ACHN (cell line): ENCODE results near the gene CDCA7.
A peak's percentile ranks its signal among the peaks of the same experiment; 100 is the strongest.
"Not testable (repeated sequence)": the region's sequence is repeated elsewhere in the genome, so short reads cannot be mapped to it uniquely, and the experiment has no call there.

Source experiments
- DNase-seq: peaks from one replicate; pipeline ENCODE4 v3.0.0-alpha.2; 2015
- in situ Hi-C: cut with HindIII; loops from 2 replicates; pipeline ENCODE4 v1.10.0; 2017; ENCODE audit warnings: low sequenced_read_pairs, low pct_ligation_motif_present, low pct_unique_long_range_greater_than_20kb

Gene CDCA7

DNA sequence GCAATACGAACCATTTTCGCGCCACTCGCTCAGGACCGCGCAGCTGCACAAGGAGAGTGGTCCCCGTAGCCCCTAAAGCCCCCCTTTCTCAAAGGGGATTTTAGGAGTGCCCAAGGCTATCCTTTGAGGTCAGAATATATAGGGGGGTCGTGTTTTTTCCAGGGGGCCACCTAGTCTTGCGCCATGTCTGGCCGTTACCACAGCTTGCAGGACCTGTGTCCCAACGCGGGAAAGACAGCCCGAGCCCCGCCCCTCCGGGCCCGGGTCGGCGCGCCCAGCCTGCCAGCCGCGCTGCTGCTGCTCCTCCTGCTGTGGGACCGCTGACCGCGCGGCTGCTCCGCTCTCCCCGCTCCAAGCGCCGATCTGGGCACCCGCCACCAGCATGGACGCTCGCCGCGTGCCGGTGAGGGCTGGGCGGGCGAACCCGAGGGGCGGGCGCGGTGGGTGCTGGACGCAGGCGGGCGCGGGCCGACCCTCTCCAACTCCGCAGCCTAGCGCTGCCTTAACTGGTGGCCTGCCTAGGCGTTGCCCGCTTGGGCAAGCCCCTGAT, at the start of gene CDCA7:
CDCA7 (plus strand) TSS at position 291 of the 550 bp plus-strand sequence; CDS start at position 383, 92 bp downstream.
- in situ Hi-C loops, result no loop called here

DNA sequence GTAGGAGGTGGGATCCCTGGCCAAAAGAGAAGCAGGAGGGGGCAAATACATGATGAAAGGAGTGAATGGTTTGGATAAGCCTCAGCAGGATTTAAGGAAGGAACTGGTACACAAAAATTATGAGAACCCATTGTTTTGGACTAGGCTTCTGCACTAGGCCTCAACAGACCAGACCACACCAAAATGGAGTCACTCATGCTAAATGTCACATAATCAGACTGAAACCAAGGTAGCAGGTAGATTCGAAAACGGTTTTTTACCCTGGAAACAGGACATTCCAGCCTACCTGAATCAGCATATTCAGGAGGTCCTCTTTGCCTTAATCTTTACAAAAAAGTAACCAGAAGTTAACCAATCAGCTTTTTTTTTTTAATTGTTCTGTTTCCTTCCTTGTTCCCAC, 49.4 kb upstream of the CDCA7 start:
- no peak for DNase-seq
- in situ Hi-C loops, result no loop called here

More for the DNA sequence above, at the start of gene CDCA7:
- peak; percentile 81 for DNase-seq

DNA sequence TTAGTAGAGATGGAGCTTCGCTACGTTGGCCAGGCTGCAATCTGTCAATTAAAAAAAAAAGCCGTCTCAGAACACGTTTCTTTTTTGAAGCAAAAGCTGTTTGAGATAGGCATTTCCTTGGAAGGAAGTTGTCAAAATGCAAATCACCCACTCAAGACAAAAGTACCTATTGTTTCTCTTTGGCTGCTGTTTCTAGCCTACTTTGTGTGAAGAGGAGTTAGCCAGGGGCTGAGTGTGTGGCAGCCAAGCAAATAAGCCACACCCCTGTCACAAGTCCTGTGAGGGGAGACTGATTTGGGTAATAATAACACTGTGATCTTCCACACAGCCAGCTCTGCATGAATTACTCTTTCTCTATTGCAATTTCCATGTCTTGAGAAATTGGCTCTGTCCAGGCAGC, 47.4 kb upstream of the CDCA7 start:
- in situ Hi-C loops, result no loop called here
- no peak for DNase-seq

DNA sequence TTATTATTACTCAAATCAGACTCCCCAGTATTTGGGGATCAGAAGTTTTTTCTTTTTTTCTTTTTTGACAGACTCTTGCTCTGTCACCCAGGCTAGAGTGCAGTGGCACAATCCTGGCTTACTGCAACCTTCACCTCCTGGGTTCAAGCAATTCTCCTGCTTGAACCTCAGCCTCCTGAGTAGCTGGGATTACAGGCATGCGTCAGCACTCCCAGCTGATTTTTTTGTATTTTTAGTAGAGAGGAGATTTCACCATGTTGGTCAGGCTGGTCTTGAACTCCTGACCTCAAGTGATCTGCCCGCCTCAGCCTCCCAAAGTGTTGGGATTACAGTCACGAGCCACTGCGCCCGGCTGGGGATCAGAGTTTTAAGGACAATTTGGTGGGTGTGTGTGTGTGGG, 45.3 kb upstream of the CDCA7 start:
- DNase-seq, in situ Hi-C loops: not testable (repeated sequence)

- DNase-seq, result no peak
- in situ Hi-C loops, result no loop called here
Observed at GRCh38 chr2:173311844-173312606, 42.6 kb upstream of the CDCA7 start.

- no peak for DNase-seq
- in situ Hi-C loops, result no loop called here
Observed at GRCh38 chr2:173323371-173323770, 31.3 kb upstream of the CDCA7 start.

DNA sequence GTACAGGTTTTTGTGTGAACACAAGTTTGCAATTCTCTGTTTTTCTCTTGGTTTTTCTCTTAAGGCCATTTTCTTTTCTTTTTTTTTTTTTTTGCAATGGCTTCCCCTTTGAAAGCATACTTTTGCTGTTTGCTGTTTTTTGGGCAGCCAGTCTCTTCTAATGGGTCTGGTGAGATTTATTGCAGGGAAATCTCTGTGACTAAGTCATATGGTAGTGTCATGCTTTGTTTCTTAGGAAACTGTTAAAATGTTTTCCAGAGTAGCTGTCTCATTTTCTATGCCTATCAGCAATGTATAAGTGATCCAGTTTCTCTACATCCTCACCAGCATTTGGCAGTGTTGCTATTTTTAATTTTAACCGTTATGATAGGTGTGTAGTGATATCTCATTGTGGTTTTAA, 27.9 kb upstream of the CDCA7 start:
- no peak for DNase-seq
- in situ Hi-C loops, result no loop called here

GRCh38 chr2:173327421-173327820, 27.3 kb upstream of the CDCA7 start:
- in situ Hi-C loops, result no loop called here
- DNase-seq, result no peak

GRCh38 chr2:173333003-173333402, 21.7 kb upstream of the CDCA7 start:
- DNase-seq, in situ Hi-C loops: not testable (repeated sequence)

DNA sequence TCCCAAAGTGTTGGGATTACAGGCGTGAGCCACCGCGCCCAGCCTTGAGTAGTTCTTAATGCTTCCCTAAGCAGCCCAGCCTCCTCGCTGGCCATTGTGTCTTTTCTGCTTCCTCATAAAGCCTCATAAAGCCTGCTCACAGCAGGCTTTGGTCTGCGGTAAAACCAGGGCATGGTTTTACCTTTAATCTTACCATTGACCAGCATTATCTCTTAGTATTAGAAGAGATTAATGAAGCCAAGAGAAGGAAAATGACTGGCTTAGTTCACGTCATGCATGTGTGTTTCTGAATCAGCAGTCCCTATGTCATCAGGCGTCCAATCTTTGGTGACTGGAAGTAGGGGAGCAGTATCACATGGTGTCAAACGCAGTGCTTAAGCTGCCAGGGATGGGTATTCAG, 14.9 kb upstream of the CDCA7 start:
- in situ Hi-C loops, result no loop called here
- DNase-seq, result no peak

DNA sequence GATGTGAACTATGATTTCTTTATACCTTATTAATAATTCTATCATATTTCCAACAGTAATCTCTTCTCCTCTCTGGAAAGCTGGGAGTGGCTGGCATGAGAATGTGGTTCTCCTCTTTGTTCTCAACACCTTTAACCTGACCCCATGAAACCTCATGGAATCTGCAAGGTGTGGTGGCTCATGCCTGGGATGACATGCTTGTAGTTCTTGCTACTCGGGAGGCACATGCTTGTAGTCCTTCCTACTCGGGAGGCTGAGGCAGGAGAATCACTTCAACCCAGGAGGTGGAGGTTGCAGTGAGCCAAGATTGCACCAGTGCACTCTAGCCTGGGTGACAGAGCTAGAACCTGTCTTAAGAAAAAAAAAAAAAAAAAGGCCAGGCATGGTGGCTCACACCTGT, 10.8 kb upstream of the CDCA7 start:
- no peak for DNase-seq
- in situ Hi-C loops, result no loop called here

DNA sequence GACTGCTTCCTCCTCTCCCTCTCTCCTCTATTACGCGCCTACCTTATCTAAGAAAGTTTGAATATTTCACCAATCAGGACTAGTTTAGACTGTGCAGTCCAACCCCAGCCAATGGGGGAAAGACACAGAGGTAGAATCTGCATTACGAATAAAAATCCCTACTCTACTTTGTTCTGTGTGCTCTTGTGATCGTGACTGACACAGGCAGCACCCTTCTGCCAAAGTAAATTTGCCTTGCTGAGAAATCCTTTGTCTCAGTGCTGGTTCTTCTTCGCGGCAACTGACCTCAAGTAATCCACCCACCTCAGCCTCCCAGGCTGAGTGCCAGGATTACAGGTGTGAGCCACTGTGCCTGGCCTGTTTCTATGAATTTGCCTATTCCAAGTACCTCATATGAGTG, 8.6 kb upstream of the CDCA7 start:
- in situ Hi-C loops, result no loop called here
- no peak for DNase-seq

DNA sequence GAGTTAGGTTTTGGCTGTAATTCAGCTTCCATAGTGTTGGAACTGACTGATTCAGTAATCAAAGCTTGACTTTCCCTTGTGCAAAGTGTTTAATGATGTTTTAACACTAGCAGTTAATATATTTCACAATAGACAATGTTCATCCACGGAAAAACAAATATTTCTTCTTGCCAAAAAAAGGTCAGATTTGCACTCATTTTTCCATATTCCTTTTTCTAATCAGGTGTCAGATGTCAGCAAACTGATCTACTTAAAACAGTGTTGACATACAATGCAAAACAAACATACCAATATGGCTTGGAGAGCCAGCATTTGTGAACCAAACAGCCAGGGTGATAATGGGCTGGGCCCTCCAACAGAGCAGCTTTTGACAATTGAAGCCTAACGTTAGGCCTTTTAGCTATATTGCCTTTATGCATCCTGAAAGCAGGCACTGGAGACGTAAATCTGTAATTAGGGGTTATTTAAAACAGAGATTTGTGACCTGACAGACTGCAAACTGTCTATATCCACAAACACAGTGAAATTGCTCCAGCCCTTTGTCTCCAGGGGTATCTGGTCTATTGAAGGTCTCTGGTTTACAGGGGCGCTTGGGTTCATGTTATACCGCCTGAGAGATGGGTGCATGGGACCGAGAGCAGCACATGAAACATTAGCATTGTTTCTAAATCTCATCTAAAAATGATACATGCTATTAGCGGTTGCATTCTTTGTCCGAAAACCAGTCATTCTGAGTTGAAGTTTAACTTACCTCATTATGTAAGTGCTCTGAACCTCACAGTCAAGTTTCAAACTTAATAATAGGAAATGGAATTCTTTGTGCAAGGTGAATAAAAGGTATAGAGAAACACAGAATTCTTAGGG, 7.1 kb upstream of the CDCA7 start:
- DNase-seq, result no peak
- in situ Hi-C loops, result no loop called here

DNA sequence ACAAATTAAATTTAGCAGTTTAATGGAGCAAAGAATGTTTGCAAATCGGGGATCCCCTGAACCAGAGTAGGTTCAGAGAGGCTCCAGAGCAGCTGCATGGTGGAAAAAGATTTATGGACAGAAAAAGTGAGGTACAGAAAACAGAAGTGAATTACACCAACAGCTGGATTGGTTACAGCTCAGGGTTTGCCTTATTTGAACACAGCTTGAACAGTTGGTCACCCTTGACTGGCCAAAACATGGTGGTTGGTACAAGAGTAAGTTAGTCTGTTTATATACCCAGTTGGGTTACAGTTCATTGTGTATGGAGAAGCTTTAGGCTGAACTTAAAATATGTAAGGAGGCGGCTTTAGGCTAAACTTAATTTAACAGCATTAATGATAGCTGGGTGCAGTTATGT, 5.4 kb upstream of the CDCA7 start:
- in situ Hi-C loops, result no loop called here
- no peak for DNase-seq

DNA sequence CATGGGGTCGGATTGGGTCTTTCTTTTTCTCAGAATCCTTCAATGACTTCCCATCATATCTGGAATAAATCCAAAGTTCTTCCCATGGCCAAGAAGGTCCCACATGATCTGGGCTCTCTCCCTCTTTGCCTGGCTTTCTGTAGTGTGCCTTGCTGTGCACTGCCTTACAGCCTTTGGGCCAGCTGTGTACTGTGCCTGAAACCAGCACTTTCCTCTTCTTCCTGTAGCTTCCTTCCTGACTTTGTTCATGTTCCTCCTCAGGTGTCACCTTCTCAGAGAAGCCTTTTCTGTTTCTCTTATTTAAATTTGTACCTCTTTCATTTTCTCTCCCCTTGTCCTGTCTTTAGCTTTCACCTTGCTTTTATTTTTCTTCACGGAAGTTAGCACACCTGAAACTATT, 4.3 kb upstream of the CDCA7 start:
- in situ Hi-C loops, result no loop called here
- no peak for DNase-seq

- in situ Hi-C loops, result no loop called here
- DNase-seq, result no peak
Observed at GRCh38 chr2:173351879-173352278, 2.8 kb upstream of the CDCA7 start.

DNA sequence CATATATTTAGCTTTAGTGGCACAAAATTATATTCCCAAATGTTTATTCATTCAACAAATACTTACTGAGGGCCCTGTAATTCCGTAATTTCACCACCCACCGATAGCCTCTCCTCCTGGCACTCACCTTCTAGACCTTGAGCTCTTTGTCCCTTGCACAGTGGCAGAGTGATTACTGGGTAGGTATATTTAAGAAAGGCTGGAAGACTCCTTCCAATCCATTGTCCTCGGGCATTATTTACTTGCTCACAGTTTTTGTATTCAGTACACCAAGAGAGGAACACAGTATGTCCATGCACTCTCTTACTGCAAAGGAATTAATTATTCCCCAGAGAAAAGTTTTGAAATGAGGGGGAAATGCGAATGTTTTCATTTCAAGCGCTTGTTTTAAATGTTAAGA, 1.1 kb upstream of the CDCA7 start:
- in situ Hi-C loops, result no loop called here
- DNase-seq, result no peak

DNA sequence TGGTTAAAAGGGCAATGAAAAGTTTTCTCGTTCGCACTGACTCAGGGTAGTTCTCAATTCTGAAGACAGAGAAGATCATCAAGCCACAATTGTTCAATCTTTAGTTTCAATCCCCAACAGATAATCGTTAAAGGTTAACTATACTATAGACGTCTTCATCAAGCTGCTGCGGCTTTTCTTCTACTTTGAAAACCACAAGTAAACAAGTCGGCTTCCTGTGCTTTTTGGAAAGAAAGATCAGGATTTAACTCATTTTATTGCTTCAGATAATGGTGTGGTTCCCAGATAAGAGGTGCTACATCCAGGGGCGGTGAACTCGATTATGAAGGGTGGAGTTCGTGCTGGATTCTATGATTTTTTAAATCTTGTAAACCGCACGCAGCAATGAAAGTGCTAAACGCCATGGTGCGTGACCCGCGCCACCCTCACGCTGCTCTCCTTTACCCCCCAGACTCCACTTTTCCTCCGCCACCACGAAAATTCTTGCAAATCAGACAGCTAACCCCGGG, 545 bp upstream of the CDCA7 start:
- no peak for DNase-seq
- in situ Hi-C loops, result no loop called here

DNA sequence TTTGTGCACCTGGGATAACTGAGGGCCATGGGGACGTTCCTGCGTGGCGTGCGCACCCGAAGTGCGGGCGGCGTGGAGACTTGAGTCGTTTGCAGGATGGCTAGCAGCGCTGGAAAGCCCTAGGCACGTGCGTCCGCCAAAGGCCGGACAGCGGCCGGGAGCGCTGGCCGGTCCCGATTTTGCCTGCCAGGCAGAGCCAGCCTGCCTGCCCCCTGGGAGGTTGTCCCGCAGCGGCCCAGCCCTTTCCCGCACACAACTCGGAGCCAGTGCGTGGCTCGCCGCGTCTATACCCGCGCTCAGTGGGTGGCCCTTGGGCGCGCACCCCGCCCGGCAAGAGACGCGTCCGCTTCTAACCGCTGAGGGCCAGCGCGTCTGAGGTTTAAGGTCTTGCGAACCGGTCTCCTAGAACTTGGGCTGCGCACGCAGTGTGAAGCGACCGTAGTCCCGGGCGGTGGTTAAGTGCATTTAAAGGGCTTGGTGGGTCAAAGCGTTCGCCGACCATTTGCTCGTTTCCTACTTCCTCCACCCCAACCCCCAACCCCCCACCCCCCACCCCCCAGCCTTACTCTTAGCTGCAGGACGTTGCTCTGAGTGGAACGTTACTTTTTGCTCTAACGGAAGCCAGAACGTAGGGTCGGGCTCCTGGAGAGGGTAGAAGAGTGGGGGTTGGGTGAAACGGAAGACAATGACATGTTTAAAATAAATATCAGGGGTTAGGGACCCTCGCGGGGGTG, 627 bp downstream of the CDCA7 start:
- in situ Hi-C loops, result no loop called here
- peak; percentile 79 for DNase-seq
